KMS-11 (cell line): ENCODE data around the gene LASP1.
"Not testable (repeated sequence)": the region's sequence is repeated elsewhere in the genome, so short reads cannot be mapped to it uniquely, and the experiment has no call there.

ENCODE experiments used
- H2AFZ ChIP-seq: fragments of 200-600 bp; sonication (generic); 2 replicates; pipeline ENCODE4 v1.6.1; 2016; ENCODE audit warnings: antibody characterized with exemption, mixed run types, low read depth
- H3K27ac ChIP-seq: fragments of 200-600 bp; sonication (generic); 2 replicates; pipeline ENCODE4 v1.6.1; 2016; ENCODE audit warnings: mild to moderate bottlenecking, mixed run types
- H3K27me3 ChIP-seq: fragments of 200-600 bp; sonication (generic); 2 replicates; pipeline ENCODE4 v1.6.1; 2017; ENCODE audit warnings: mild to moderate bottlenecking, low read depth, mixed run types, moderate library complexity; ENCODE audit not compliant: insufficient read depth
- H3K36me3 ChIP-seq: fragments of 200-600 bp; sonication (generic); 2 replicates; pipeline ENCODE4 v1.6.1; 2017; ENCODE audit warnings: mild to moderate bottlenecking, mixed run types; ENCODE audit not compliant: insufficient read depth
- H3K4me1 ChIP-seq: fragments of 200-600 bp; sonication (generic); 2 replicates; pipeline ENCODE4 v1.6.1; 2016; ENCODE audit warnings: mild to moderate bottlenecking, low read depth, mixed run types; ENCODE audit not compliant: poor library complexity, severe bottlenecking
- H3K4me2 ChIP-seq: fragments of 200-600 bp; sonication (generic); 2 replicates; pipeline ENCODE4 v1.7.0; 2016; ENCODE audit warnings: mild to moderate bottlenecking, mixed run types
- H3K4me3 ChIP-seq: fragments of 200-600 bp; sonication (generic); IDR thresholded peaks from 2 replicates; pipeline ENCODE4 v1.6.1; 2017; ENCODE audit warnings: low read depth, low read length, mixed read lengths; ENCODE audit not compliant: insufficient read depth
- H3K79me2 ChIP-seq: fragments of 200-600 bp; sonication (generic); 2 replicates; pipeline ENCODE4 v1.6.1; 2016; ENCODE audit warnings: low read depth, mixed run types; ENCODE audit not compliant: insufficient read depth
- H3K9ac ChIP-seq: fragments of 200-600 bp; sonication (generic); 2 replicates; pipeline ENCODE4 v1.6.1; 2016; ENCODE audit warnings: mild to moderate bottlenecking, mixed run types
- H4K20me1 ChIP-seq: fragments of 200-600 bp; sonication (generic); 2 replicates; pipeline ENCODE4 v1.6.1; 2016; ENCODE audit warnings: mild to moderate bottlenecking, mixed run types; ENCODE audit not compliant: insufficient read depth
- CTCF ChIP-seq: fragments of 200-600 bp; sonication (generic); conservative IDR thresholded peaks from 2 replicates; pipeline ENCODE4 v1.6.1; 2017; ENCODE audit warnings: low read depth, mild to moderate bottlenecking, antibody characterized with exemption, low read length, moderate library complexity, mixed read lengths

The LASP1 gene

GRCh38 chr17:38921756-38922411 is 52.0 kb downstream of the LASP1 start:
- no peak overlapping the region for H3K4me2 ChIP-seq
- no peak overlapping the region for H3K4me3 ChIP-seq
- no peak overlapping the region for H2AFZ ChIP-seq
- H3K9ac ChIP-seq: no peak overlapping the region
- H3K4me1 ChIP-seq: peaks cover 14% of the 10 kb centered on the region
- no peaks in the 10 kb centered on the region for H3K36me3 ChIP-seq
- no peak for TF ChIP-seq CTCF
- H3K79me2 ChIP-seq: no peaks in the 10 kb centered on the region
- no peaks in the 10 kb centered on the region for H4K20me1 ChIP-seq
- H3K27me3 ChIP-seq: no peaks in the 10 kb centered on the region
- no peak overlapping the region for H3K27ac ChIP-seq

- no peak overlapping the region for H3K4me3 ChIP-seq
- H3K9ac ChIP-seq: no peak overlapping the region
- H3K27me3 ChIP-seq: no peaks in the 10 kb centered on the region
- H3K4me2 ChIP-seq: no peak overlapping the region
- no peak overlapping the region for H2AFZ ChIP-seq
- no peak for TF ChIP-seq CTCF
- no peak overlapping the region for H3K27ac ChIP-seq
- H3K4me1 ChIP-seq: peaks cover 19% of the 10 kb centered on the region
- no peaks in the 10 kb centered on the region for H3K36me3 ChIP-seq
- no peaks in the 10 kb centered on the region for H4K20me1 ChIP-seq
- H3K79me2 ChIP-seq: no peaks in the 10 kb centered on the region
These were observed 52.9 kb downstream of the LASP1 start for GRCh38 chr17:38922538-38923297.

GRCh38 chr17:38925263-38925995 is 55.6 kb downstream of the LASP1 start, which contains the start of gene LASP1NB:
Gene LASP1NB, plus strand, starts transcription at chr17:38925614.
- H3K27ac ChIP-seq: peak within 1 kb of the TSS; percentile 12; the same call in 1 of the 2 replicates
- H3K27me3 ChIP-seq: no peaks in the 10 kb centered on the region
- H2AFZ ChIP-seq: no peak within 1 kb of the TSS
- no peak within 1 kb of the TSS for H3K9ac ChIP-seq
- TF ChIP-seq CTCF: no peak
- no peaks in the 10 kb centered on the region for H4K20me1 ChIP-seq
- H3K36me3 ChIP-seq: no peaks in the 10 kb centered on the region
- H3K4me2 ChIP-seq: peak within 1 kb of the TSS; percentile 8; the same call in 1 of the 2 replicates
- no peak within 1 kb of the TSS for H3K4me3 ChIP-seq
- H3K4me1 ChIP-seq: peaks cover 19% of the 10 kb centered on the region
- no peaks in the 10 kb centered on the region for H3K79me2 ChIP-seq

- H3K79me2 ChIP-seq: no peaks in the 10 kb centered on the region
- H3K9ac ChIP-seq: no peak overlapping the region
- peak overlapping the region; percentile 12; the same call in 1 of the 2 replicates for H3K27ac ChIP-seq
- H3K4me3 ChIP-seq: no peak overlapping the region
- H3K27me3 ChIP-seq: no peaks in the 10 kb centered on the region
- no peak overlapping the region for H2AFZ ChIP-seq
- TF ChIP-seq CTCF: no peak
- H4K20me1 ChIP-seq: no peaks in the 10 kb centered on the region
- peaks cover 19% of the 10 kb centered on the region for H3K4me1 ChIP-seq
- peak overlapping the region; percentile 8; the same call in 1 of the 2 replicates for H3K4me2 ChIP-seq
- H3K36me3 ChIP-seq: no peaks in the 10 kb centered on the region
These were observed 56.6 kb downstream of the LASP1 start for GRCh38 chr17:38926293-38927070.

- H3K4me1 ChIP-seq: peaks cover 16% of the 10 kb centered on the region
- not testable (repeated sequence) for H3K9ac ChIP-seq, H3K27ac ChIP-seq, H2AFZ ChIP-seq, H4K20me1 ChIP-seq, H3K4me3 ChIP-seq, H3K4me2 ChIP-seq, H3K27me3 ChIP-seq, H3K79me2 ChIP-seq, H3K36me3 ChIP-seq
These were observed 60.9 kb downstream of the LASP1 start for GRCh38 chr17:38930782-38931181.

- H3K79me2 ChIP-seq: not testable (repeated sequence)
These were observed 64.1 kb downstream of the LASP1 start for GRCh38 chr17:38933962-38934361.

More at GRCh38 chr17:38933962-38934361, 64.1 kb downstream of the LASP1 start:
- H3K4me2 ChIP-seq, H2AFZ ChIP-seq, H3K27ac ChIP-seq, H3K36me3 ChIP-seq, H4K20me1 ChIP-seq, H3K27me3 ChIP-seq, H3K9ac ChIP-seq, H3K4me3 ChIP-seq, H3K4me1 ChIP-seq: not testable (repeated sequence)
